Effector memory CD8-positive, alpha-beta T cell (primary cell): Measurements from ENCODE around the gene LAMTOR4.
"Not testable (repeated sequence)": the region's sequence is repeated elsewhere in the genome, so short reads cannot be mapped to it uniquely, and the experiment has no call there.

Experiments used
- ATAC-seq: fragments of 150-1000 bp; cut with Tn5 transposase; replicated peaks from 2 replicates; pipeline ENCODE4 v1.10.0; 2021; ENCODE audit warnings: mild to moderate bottlenecking, moderate library complexity
- DNase-seq, 3 experiments: peaks; one replicate each; pipeline ENCODE4 v3.0.0; 2021
- H3K27ac Mint-ChIP-seq, 2 donors: one replicate each; pipeline ENCODE4 v1.8.0; 2022; ENCODE audit warnings: mild to moderate bottlenecking in 2 of 2, mixed read lengths in 2 of 2, moderate library complexity in 2 of 2
- H3K27me3 Mint-ChIP-seq, 2 donors: one replicate each; pipeline ENCODE4 v1.8.0; 2022; ENCODE audit warnings: mixed read lengths in 2 of 2
- H3K36me3 Mint-ChIP-seq: one replicate; pipeline ENCODE4 v1.8.0; 2022; ENCODE audit warnings: mild to moderate bottlenecking, moderate library complexity, mixed read lengths; ENCODE audit not compliant: insufficient read depth
- H3K4me1 Mint-ChIP-seq, 2 donors: one replicate each; pipeline ENCODE4 v1.8.0; 2022; ENCODE audit warnings: low read depth in 2 of 2, mixed read lengths in 2 of 2
- H3K4me3 Mint-ChIP-seq, 2 donors: one replicate each; pipeline ENCODE4 v1.8.0; 2022; ENCODE audit warnings: mild to moderate bottlenecking in 2 of 2, mixed read lengths in 2 of 2, moderate library complexity in 2 of 2
- H3K9me3 Mint-ChIP-seq, 2 donors: one replicate each; pipeline ENCODE4 v1.8.0; 2022; ENCODE audit warnings: mixed read lengths in 2 of 2

The LAMTOR4 gene

GRCh38 chr7:100127866-100128636 is 20.7 kb upstream of the LAMTOR4 start:
- H3K9me3 Mint-ChIP-seq, result no peaks in the 10 kb centered on the region
- ATAC-seq, result no peak
- H3K4me3 Mint-ChIP-seq, result peak overlapping the region; percentile 96 to 99

GRCh38 chr7:100128637-100128963 is 20.1 kb upstream of the LAMTOR4 start:
- Mint-ChIP-seq H3K9me3 (no peaks in the 10 kb centered on the region), H3K4me3 (peak overlapping the region; percentile 96 to 99), H3K36me3 (peaks cover 23% of the 10 kb centered on the region), H3K27me3 (no peaks in the 10 kb centered on the region), H3K27ac (peak overlapping the region in 1 of 2 donors; percentile 54), H3K4me1 (peaks cover 22 to 24% of the 10 kb centered on the region in 2 donors)
- ATAC-seq, result no peak
- DNase-seq, result no peak

More at GRCh38 chr7:100127866-100128636, 20.7 kb upstream of the LAMTOR4 start:
- Mint-ChIP-seq H3K36me3 (peaks cover 28% of the 10 kb centered on the region), H3K27ac (peak overlapping the region; percentile 26 to 54), H3K27me3 (no peaks in the 10 kb centered on the region), H3K4me1 (peaks cover 22 to 24% of the 10 kb centered on the region in 2 donors)
- DNase-seq, result peak in 1 of 3 experiments; percentile 10

- not testable (repeated sequence) for ATAC-seq, H3K9me3 Mint-ChIP-seq, H3K27me3 Mint-ChIP-seq, DNase-seq, H3K27ac Mint-ChIP-seq, H3K4me3 Mint-ChIP-seq
- Mint-ChIP-seq H3K36me3 (peaks cover 20% of the 10 kb centered on the region), H3K4me1 (peaks cover 17 to 22% of the 10 kb centered on the region in 2 donors)
Observed at GRCh38 chr7:100130220-100130607, 18.5 kb upstream of the LAMTOR4 start.

GRCh38 chr7:100130608-100131453 is 17.9 kb upstream of the LAMTOR4 start:
- ATAC-seq, result no peak
- peaks cover 13 to 19% of the 10 kb centered on the region in 2 donors for H3K4me1 Mint-ChIP-seq
- H3K36me3 Mint-ChIP-seq, result peaks cover 21% of the 10 kb centered on the region
- peaks cover 0 to 4% of the 10 kb centered on the region in 2 donors for H3K27me3 Mint-ChIP-seq
- DNase-seq, result peak; percentile 87 to 90 (median 88)
- peak overlapping the region in 1 of 2 donors; percentile 84 for H3K27ac Mint-ChIP-seq
- H3K4me3 Mint-ChIP-seq, result peak overlapping the region in 1 of 2 donors; percentile 24
- H3K9me3 Mint-ChIP-seq, result no peaks in the 10 kb centered on the region

- H3K4me1 Mint-ChIP-seq, result peaks cover 10 to 15% of the 10 kb centered on the region in 2 donors
- H3K36me3 Mint-ChIP-seq, result peaks cover 8% of the 10 kb centered on the region
- no peak for DNase-seq
- H3K9me3 Mint-ChIP-seq, result no peaks in the 10 kb centered on the region
- H3K4me3 Mint-ChIP-seq, result no peak overlapping the region
- H3K27ac Mint-ChIP-seq, result peak overlapping the region in 1 of 2 donors; percentile 84
- peaks cover 0 to 8% of the 10 kb centered on the region in 2 donors for H3K27me3 Mint-ChIP-seq
- no peak for ATAC-seq
Observed at GRCh38 chr7:100132126-100132525, 16.6 kb upstream of the LAMTOR4 start.

GRCh38 chr7:100132697-100133151 is 16.0 kb upstream of the LAMTOR4 start:
- peaks cover 7% of the 10 kb centered on the region for H3K36me3 Mint-ChIP-seq
- DNase-seq (peak; percentile 50 to 66 (median 54)), ATAC-seq (peak; percentile 75)
- peaks cover 10 to 15% of the 10 kb centered on the region in 2 donors for H3K4me1 Mint-ChIP-seq
- H3K4me3 Mint-ChIP-seq, result no peak overlapping the region
- H3K27ac Mint-ChIP-seq, result peak overlapping the region in 1 of 2 donors; percentile 3
- no peaks in the 10 kb centered on the region for H3K9me3 Mint-ChIP-seq
- H3K27me3 Mint-ChIP-seq, result peaks cover 0 to 8% of the 10 kb centered on the region in 2 donors

GRCh38 chr7:100137851-100138760 is 10.6 kb upstream of the LAMTOR4 start:
- Mint-ChIP-seq H3K27me3 (peaks cover 5 to 23% of the 10 kb centered on the region in 2 donors), H3K27ac (no peak overlapping the region), H3K36me3 (peaks cover 4% of the 10 kb centered on the region), H3K9me3 (no peaks in the 10 kb centered on the region), H3K4me3 (no peak overlapping the region), H3K4me1 (peaks cover 0 to 3% of the 10 kb centered on the region in 2 donors)
- DNase-seq, result no peak
- ATAC-seq, result no peak

- ATAC-seq, result no peak
- no peak overlapping the region for H3K27ac Mint-ChIP-seq
- H3K27me3 Mint-ChIP-seq, result peaks cover 5 to 15% of the 10 kb centered on the region in 2 donors
- peaks cover 0 to 3% of the 10 kb centered on the region in 2 donors for H3K4me1 Mint-ChIP-seq
- no peak for DNase-seq
- H3K36me3 Mint-ChIP-seq, result no peaks in the 10 kb centered on the region
- no peak overlapping the region for H3K4me3 Mint-ChIP-seq
- H3K9me3 Mint-ChIP-seq, result no peaks in the 10 kb centered on the region
Observed at GRCh38 chr7:100141555-100141949, 7.2 kb upstream of the LAMTOR4 start.

- no peaks in the 10 kb centered on the region for H3K9me3 Mint-ChIP-seq
- ATAC-seq (no peak), DNase-seq (no peak)
- peaks cover 5 to 15% of the 10 kb centered on the region in 2 donors for H3K27me3 Mint-ChIP-seq
- H3K36me3 Mint-ChIP-seq, result no peaks in the 10 kb centered on the region
- H3K4me1 Mint-ChIP-seq, result peaks cover 0 to 3% of the 10 kb centered on the region in 2 donors
- H3K27ac Mint-ChIP-seq, result no peak overlapping the region
- H3K4me3 Mint-ChIP-seq, result no peak overlapping the region
Observed at GRCh38 chr7:100142461-100142860, 6.3 kb upstream of the LAMTOR4 start.

- Mint-ChIP-seq H3K4me1 (peaks cover 24% of the 10 kb centered on the region in 2 donors), H3K36me3 (peaks cover 18% of the 10 kb centered on the region)
- H3K4me3 Mint-ChIP-seq, H3K27ac Mint-ChIP-seq, DNase-seq, ATAC-seq, H3K9me3 Mint-ChIP-seq, H3K27me3 Mint-ChIP-seq: not testable (repeated sequence)
Observed at GRCh38 chr7:100146350-100146749, 2.4 kb upstream of the LAMTOR4 start.

GRCh38 chr7:100147278-100147677 is 1.4 kb upstream of the LAMTOR4 start:
- H3K27ac Mint-ChIP-seq, result no peak overlapping the region
- H3K27me3 Mint-ChIP-seq, result no peaks in the 10 kb centered on the region
- no peak for ATAC-seq
- H3K4me1 Mint-ChIP-seq, result peaks cover 24 to 27% of the 10 kb centered on the region in 2 donors
- no peak for DNase-seq
- H3K4me3 Mint-ChIP-seq, result no peak overlapping the region
- H3K9me3 Mint-ChIP-seq, result no peaks in the 10 kb centered on the region
- H3K36me3 Mint-ChIP-seq, result peaks cover 18% of the 10 kb centered on the region

GRCh38 chr7:100148225-100148558 is 526 bp upstream of the LAMTOR4 start:
- Mint-ChIP-seq H3K27me3 (no peaks in the 10 kb centered on the region), H3K36me3 (peaks cover 25% of the 10 kb centered on the region), H3K4me3 (peak overlapping the region; percentile 98 to 99), H3K9me3 (no peaks in the 10 kb centered on the region), H3K4me1 (peaks cover 28 to 30% of the 10 kb centered on the region in 2 donors), H3K27ac (peak overlapping the region; percentile 97 to 99)
- DNase-seq (no peak), ATAC-seq (peak; percentile 6)

GRCh38 chr7:100152404-100152803 is 3.7 kb downstream of the LAMTOR4 start:
- Mint-ChIP-seq H3K27ac (peak overlapping the region in 1 of 2 donors; percentile 45), H3K27me3 (no peaks in the 10 kb centered on the region), H3K9me3 (no peaks in the 10 kb centered on the region), H3K36me3 (peaks cover 56% of the 10 kb centered on the region), H3K4me3 (no peak overlapping the region), H3K4me1 (peaks cover 36 to 41% of the 10 kb centered on the region in 2 donors)
- ATAC-seq (no peak), DNase-seq (no peak)
